WTC11 (cell line): Measurements from ENCODE around the gene SEC61A1. TPM values are rescaled to one million over a fixed set of nuclear protein-coding genes. Genes with fewer than 3 reads are reported as not detected.

Source experiments
- ATAC-seq: fragments of 200-7000 bp; cut with Tn5 transposase; 2 replicates; pipeline ENCODE4 v1.10.0; 2021; ENCODE audit warnings: mild to moderate bottlenecking, moderate library complexity
- CTCF ChIA-PET: fragments of 300-600 bp; sonication (Branson Sonifier 250); formaldehyde crosslinking; loops from one replicate; lab custom pipeline; 2021; ENCODE audit warnings: antibody characterized with exemption; lab: Charles Lee
- POLR2A ChIA-PET: fragments of 350-600 bp; sonication (Branson Sonifier 250); formaldehyde crosslinking; loops from one replicate; lab custom pipeline; 2021; ENCODE audit warnings: antibody characterized with exemption; lab: Charles Lee
- DNase-seq: peaks from one replicate; pipeline ENCODE4 v3.0.0; 2021; ENCODE audit warnings: low spot score
- H3K27ac Mint-ChIP-seq: 2 replicates; pipeline ENCODE4 v1.8.0; 2021; ENCODE audit warnings: mixed read lengths
- H3K27me3 Mint-ChIP-seq: 2 replicates; pipeline ENCODE4 v1.8.0; 2021; ENCODE audit warnings: low read depth, mild to moderate bottlenecking, moderate library complexity, mixed read lengths
- H3K36me3 Mint-ChIP-seq: 2 replicates; pipeline ENCODE4 v1.8.0; 2021; ENCODE audit warnings: mixed read lengths
- H3K4me1 Mint-ChIP-seq: 2 replicates; pipeline ENCODE4 v1.8.0; 2022; ENCODE audit warnings: mixed read lengths
- H3K4me3 Mint-ChIP-seq: 2 replicates; pipeline ENCODE4 v1.8.0; 2021; ENCODE audit warnings: mild to moderate bottlenecking, moderate library complexity, mixed read lengths
- H3K9me3 Mint-ChIP-seq: 2 replicates; pipeline ENCODE4 v1.8.0; 2021; ENCODE audit warnings: mixed read lengths
- CREB1 ChIP-seq: sonication (generic); formaldehyde crosslinking; IDR thresholded peaks from 2 replicates; pipeline ENCODE4 v1.8.0; 2023; ENCODE audit warnings: mild to moderate bottlenecking, missing genetic modification reagents
- CREM ChIP-seq: sonication (generic); formaldehyde crosslinking; IDR thresholded peaks from 2 replicates; pipeline ENCODE4 v1.8.1; 2022; ENCODE audit warnings: mild to moderate bottlenecking, missing genetic modification reagents, moderate library complexity
- ESRRA ChIP-seq: sonication (generic); formaldehyde crosslinking; IDR thresholded peaks from 2 replicates; pipeline ENCODE4 v1.8.1; 2022; ENCODE audit warnings: mild to moderate bottlenecking, missing genetic modification reagents, borderline replicate concordance
- NFATC4 ChIP-seq: fragments of 250-450 bp; sonication (Bioruptor Pico); IDR thresholded peaks from 2 replicates; pipeline ENCODE4 v1.9.0; 2021; ENCODE audit warnings: mild to moderate bottlenecking
- NFE2L1 ChIP-seq: sonication (generic); formaldehyde crosslinking; IDR thresholded peaks from 2 replicates; pipeline ENCODE4 v1.8.1; 2023; ENCODE audit warnings: missing genetic modification reagents
- PREB ChIP-seq: sonication (generic); formaldehyde crosslinking; IDR thresholded peaks from 2 replicates; pipeline ENCODE4 v1.8.1; 2022; ENCODE audit warnings: mild to moderate bottlenecking, missing genetic modification reagents, moderate library complexity, borderline replicate concordance
- RORB ChIP-seq: fragments of 250-450 bp; sonication (Bioruptor Pico); IDR thresholded peaks from 2 replicates; pipeline ENCODE4 v1.9.0; 2021; ENCODE audit warnings: mild to moderate bottlenecking
- SMAD4 ChIP-seq: sonication (generic); formaldehyde crosslinking; IDR thresholded peaks from 2 replicates; pipeline ENCODE4 v1.8.0; 2022; ENCODE audit warnings: mild to moderate bottlenecking, missing genetic modification reagents
- TP53 ChIP-seq: sonication (generic); formaldehyde crosslinking; IDR thresholded peaks from 2 replicates; pipeline ENCODE4 v1.8.1; 2023; ENCODE audit warnings: mild to moderate bottlenecking, missing genetic modification reagents
- USF2 ChIP-seq: sonication (generic); formaldehyde crosslinking; IDR thresholded peaks from 2 replicates; pipeline ENCODE4 v1.8.1; 2023; ENCODE audit warnings: mild to moderate bottlenecking, missing genetic modification reagents, moderate library complexity
- ZNF138 ChIP-seq: sonication (generic); formaldehyde crosslinking; conservative IDR thresholded peaks from 2 replicates; pipeline ENCODE4 v1.8.1; 2022; ENCODE audit warnings: mild to moderate bottlenecking, moderate library complexity, missing genetic modification reagents
- ZNF263 ChIP-seq: sonication (generic); formaldehyde crosslinking; IDR thresholded peaks from 2 replicates; pipeline ENCODE4 v1.8.1; 2022; ENCODE audit warnings: low read depth, mild to moderate bottlenecking, moderate library complexity, missing genetic modification reagents
- total RNA-seq: library from RNA; stranded (reverse); gene quantifications from 3 replicates; pipeline ENCODE4 v1.2.3, GENCODE V29; 2021
- TF ChIP-seq, protein P1 (sequence below): sonication (generic); formaldehyde crosslinking; IDR thresholded peaks from 2 replicates; pipeline ENCODE4 v1.8.1; 2023; ENCODE audit warnings: mild to moderate bottlenecking, moderate library complexity, missing genetic modification reagents
- TF ChIP-seq, protein P2 (sequence below): fragments of 250-450 bp; sonication (Bioruptor Pico); IDR thresholded peaks from 2 replicates; pipeline ENCODE4 v1.8.0; 2021; ENCODE audit warnings: mild to moderate bottlenecking
- TF ChIP-seq, protein P3 (sequence below): fragments of 250-450 bp; sonication (Bioruptor Pico); IDR thresholded peaks from 2 replicates; pipeline ENCODE4 v1.9.0; 2021; ENCODE audit warnings: mild to moderate bottlenecking, borderline replicate concordance
- TF ChIP-seq, protein P4 (sequence below): sonication (generic); formaldehyde crosslinking; conservative IDR thresholded peaks from 2 replicates; pipeline ENCODE4 v1.8.1; 2023; ENCODE audit warnings: mild to moderate bottlenecking, low read depth, missing genetic modification reagents, moderate library complexity
- TF ChIP-seq, protein P5 (sequence below): sonication (generic); formaldehyde crosslinking; IDR thresholded peaks from 2 replicates; pipeline ENCODE4 v1.8.0; 2023; ENCODE audit warnings: mild to moderate bottlenecking, missing genetic modification reagents
- TF ChIP-seq, protein P6 (sequence below): fragments of 200-600 bp; IDR thresholded peaks from 2 replicates; pipeline ENCODE4 v1.8.0; 2022; ENCODE audit warnings: antibody characterized with exemption

Gene SEC61A1
- total RNA-seq, 1 experiment from 2014 or later = 152 TPM

GRCh38 chr3:128012050-128012449 lies 40.2 kb upstream of the SEC61A1 start (continued):
- TF ChIP-seq, protein P1, sequence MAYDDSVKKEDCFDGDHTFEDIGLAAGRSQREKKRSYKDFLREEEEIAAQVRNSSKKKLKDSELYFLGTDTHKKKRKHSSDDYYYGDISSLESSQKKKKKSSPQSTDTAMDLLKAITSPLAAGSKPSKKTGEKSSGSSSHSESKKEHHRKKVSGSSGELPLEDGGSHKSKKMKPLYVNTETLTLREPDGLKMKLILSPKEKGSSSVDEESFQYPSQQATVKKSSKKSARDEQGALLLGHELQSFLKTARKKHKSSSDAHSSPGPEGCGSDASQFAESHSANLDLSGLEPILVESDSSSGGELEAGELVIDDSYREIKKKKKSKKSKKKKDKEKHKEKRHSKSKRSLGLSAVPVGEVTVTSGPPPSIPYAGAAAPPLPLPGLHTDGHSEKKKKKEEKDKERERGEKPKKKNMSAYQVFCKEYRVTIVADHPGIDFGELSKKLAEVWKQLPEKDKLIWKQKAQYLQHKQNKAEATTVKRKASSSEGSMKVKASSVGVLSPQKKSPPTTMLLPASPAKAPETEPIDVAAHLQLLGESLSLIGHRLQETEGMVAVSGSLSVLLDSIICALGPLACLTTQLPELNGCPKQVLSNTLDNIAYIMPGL (CRISPR knock-in tag) = no peak
- TF ChIP-seq CREM (CRISPR knock-in tag) (no peak), TP53 (CRISPR knock-in tag) (no peak), RORB (no peak), ESRRA (CRISPR knock-in tag) (no peak), PREB (no peak), CREB1 (CRISPR knock-in tag) (no peak), SMAD4 (CRISPR knock-in tag) (no peak)
- TF ChIP-seq, protein P2, sequence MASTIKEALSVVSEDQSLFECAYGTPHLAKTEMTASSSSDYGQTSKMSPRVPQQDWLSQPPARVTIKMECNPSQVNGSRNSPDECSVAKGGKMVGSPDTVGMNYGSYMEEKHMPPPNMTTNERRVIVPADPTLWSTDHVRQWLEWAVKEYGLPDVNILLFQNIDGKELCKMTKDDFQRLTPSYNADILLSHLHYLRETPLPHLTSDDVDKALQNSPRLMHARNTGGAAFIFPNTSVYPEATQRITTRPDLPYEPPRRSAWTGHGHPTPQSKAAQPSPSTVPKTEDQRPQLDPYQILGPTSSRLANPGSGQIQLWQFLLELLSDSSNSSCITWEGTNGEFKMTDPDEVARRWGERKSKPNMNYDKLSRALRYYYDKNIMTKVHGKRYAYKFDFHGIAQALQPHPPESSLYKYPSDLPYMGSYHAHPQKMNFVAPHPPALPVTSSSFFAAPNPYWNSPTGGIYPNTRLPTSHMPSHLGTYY = no peak

DNA sequence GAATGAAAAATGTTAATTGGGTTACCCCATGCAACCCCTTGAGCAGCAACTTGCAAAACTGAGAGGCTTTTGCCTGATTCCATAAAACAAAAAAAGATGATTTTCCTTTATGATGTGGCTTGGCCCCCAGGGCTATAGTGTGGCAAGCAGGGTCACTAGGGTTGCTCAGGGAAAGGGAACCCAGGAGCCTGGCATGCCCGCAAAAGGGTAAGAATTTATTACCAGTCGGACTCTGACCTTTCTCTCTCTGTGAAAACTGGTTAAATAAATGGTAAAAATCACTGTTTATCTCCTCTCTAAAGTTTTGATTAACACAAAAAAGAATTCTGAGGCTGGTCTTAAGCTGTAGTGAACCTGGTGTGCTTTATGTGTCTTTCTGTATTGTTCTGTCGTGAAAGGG lies 37.7 kb upstream of the SEC61A1 start:
- H3K36me3 Mint-ChIP-seq = peaks cover 14% of the 10 kb centered on the region
- H3K9me3 Mint-ChIP-seq = peaks cover 25% of the 10 kb centered on the region
- CTCF ChIA-PET = no interaction called here
- peaks cover 12% of the 10 kb centered on the region for H3K27me3 Mint-ChIP-seq
- H3K27ac Mint-ChIP-seq = no peak overlapping the region
- DNase-seq (no peak), ATAC-seq (no peak)
- no peak overlapping the region for H3K4me3 Mint-ChIP-seq
- peaks cover 5% of the 10 kb centered on the region for H3K4me1 Mint-ChIP-seq
- POLR2A ChIA-PET = no interaction called here
- TF ChIP-seq NFATC4 (CRISPR knock-in tag) = no peak
- TF ChIP-seq, protein P3, sequence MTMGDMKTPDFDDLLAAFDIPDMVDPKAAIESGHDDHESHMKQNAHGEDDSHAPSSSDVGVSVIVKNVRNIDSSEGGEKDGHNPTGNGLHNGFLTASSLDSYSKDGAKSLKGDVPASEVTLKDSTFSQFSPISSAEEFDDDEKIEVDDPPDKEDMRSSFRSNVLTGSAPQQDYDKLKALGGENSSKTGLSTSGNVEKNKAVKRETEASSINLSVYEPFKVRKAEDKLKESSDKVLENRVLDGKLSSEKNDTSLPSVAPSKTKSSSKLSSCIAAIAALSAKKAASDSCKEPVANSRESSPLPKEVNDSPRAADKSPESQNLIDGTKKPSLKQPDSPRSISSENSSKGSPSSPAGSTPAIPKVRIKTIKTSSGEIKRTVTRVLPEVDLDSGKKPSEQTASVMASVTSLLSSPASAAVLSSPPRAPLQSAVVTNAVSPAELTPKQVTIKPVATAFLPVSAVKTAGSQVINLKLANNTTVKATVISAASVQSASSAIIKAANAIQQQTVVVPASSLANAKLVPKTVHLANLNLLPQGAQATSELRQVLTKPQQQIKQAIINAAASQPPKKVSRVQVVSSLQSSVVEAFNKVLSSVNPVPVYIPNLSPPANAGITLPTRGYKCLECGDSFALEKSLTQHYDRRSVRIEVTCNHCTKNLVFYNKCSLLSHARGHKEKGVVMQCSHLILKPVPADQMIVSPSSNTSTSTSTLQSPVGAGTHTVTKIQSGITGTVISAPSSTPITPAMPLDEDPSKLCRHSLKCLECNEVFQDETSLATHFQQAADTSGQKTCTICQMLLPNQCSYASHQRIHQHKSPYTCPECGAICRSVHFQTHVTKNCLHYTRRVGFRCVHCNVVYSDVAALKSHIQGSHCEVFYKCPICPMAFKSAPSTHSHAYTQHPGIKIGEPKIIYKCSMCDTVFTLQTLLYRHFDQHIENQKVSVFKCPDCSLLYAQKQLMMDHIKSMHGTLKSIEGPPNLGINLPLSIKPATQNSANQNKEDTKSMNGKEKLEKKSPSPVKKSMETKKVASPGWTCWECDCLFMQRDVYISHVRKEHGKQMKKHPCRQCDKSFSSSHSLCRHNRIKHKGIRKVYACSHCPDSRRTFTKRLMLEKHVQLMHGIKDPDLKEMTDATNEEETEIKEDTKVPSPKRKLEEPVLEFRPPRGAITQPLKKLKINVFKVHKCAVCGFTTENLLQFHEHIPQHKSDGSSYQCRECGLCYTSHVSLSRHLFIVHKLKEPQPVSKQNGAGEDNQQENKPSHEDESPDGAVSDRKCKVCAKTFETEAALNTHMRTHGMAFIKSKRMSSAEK = no peak
- TF ChIP-seq, protein P4, sequence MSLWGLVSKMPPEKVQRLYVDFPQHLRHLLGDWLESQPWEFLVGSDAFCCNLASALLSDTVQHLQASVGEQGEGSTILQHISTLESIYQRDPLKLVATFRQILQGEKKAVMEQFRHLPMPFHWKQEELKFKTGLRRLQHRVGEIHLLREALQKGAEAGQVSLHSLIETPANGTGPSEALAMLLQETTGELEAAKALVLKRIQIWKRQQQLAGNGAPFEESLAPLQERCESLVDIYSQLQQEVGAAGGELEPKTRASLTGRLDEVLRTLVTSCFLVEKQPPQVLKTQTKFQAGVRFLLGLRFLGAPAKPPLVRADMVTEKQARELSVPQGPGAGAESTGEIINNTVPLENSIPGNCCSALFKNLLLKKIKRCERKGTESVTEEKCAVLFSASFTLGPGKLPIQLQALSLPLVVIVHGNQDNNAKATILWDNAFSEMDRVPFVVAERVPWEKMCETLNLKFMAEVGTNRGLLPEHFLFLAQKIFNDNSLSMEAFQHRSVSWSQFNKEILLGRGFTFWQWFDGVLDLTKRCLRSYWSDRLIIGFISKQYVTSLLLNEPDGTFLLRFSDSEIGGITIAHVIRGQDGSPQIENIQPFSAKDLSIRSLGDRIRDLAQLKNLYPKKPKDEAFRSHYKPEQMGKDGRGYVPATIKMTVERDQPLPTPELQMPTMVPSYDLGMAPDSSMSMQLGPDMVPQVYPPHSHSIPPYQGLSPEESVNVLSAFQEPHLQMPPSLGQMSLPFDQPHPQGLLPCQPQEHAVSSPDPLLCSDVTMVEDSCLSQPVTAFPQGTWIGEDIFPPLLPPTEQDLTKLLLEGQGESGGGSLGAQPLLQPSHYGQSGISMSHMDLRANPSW (CRISPR knock-in tag) = no peak
- TF ChIP-seq, protein P5, sequence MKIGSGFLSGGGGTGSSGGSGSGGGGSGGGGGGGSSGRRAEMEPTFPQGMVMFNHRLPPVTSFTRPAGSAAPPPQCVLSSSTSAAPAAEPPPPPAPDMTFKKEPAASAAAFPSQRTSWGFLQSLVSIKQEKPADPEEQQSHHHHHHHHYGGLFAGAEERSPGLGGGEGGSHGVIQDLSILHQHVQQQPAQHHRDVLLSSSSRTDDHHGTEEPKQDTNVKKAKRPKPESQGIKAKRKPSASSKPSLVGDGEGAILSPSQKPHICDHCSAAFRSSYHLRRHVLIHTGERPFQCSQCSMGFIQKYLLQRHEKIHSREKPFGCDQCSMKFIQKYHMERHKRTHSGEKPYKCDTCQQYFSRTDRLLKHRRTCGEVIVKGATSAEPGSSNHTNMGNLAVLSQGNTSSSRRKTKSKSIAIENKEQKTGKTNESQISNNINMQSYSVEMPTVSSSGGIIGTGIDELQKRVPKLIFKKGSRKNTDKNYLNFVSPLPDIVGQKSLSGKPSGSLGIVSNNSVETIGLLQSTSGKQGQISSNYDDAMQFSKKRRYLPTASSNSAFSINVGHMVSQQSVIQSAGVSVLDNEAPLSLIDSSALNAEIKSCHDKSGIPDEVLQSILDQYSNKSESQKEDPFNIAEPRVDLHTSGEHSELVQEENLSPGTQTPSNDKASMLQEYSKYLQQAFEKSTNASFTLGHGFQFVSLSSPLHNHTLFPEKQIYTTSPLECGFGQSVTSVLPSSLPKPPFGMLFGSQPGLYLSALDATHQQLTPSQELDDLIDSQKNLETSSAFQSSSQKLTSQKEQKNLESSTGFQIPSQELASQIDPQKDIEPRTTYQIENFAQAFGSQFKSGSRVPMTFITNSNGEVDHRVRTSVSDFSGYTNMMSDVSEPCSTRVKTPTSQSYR (CRISPR knock-in tag) = no peak
- no peak for TF ChIP-seq ZNF263 (CRISPR knock-in tag)
- TF ChIP-seq ZNF138 = no peak
- no peak for TF ChIP-seq CREB1 (CRISPR knock-in tag)
- TF ChIP-seq NFE2L1 = no peak
- TF ChIP-seq USF2 (CRISPR knock-in tag) = no peak
- TF ChIP-seq, protein P6, sequence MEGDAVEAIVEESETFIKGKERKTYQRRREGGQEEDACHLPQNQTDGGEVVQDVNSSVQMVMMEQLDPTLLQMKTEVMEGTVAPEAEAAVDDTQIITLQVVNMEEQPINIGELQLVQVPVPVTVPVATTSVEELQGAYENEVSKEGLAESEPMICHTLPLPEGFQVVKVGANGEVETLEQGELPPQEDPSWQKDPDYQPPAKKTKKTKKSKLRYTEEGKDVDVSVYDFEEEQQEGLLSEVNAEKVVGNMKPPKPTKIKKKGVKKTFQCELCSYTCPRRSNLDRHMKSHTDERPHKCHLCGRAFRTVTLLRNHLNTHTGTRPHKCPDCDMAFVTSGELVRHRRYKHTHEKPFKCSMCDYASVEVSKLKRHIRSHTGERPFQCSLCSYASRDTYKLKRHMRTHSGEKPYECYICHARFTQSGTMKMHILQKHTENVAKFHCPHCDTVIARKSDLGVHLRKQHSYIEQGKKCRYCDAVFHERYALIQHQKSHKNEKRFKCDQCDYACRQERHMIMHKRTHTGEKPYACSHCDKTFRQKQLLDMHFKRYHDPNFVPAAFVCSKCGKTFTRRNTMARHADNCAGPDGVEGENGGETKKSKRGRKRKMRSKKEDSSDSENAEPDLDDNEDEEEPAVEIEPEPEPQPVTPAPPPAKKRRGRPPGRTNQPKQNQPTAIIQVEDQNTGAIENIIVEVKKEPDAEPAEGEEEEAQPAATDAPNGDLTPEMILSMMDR = no peak
